B cell (primary cell): ENCODE data around the gene PLEKHG4. TPM values are rescaled to one million over a fixed set of nuclear protein-coding genes. Genes with fewer than 3 reads are reported as not detected.

ENCODE experiments used
- ATAC-seq: fragments of 200-7000 bp; cut with Tn5 transposase; one replicate; pipeline ENCODE4 v1.10.0; 2021; ENCODE audit warnings: low read depth, mild to moderate bottlenecking, moderate number of reproducible peaks, moderate library complexity
- CTCF ChIA-PET: fragments of 350-600 bp; sonication (Branson Sonifier 250); formaldehyde crosslinking; loops from one replicate; lab custom pipeline; 2021; ENCODE audit warnings: antibody characterized with exemption, inconsistent platforms; lab: Charles Lee
- POLR2A ChIA-PET: fragments of 350-600 bp; sonication (Branson Sonifier 250); formaldehyde crosslinking; loops from one replicate; lab custom pipeline; 2021; ENCODE audit warnings: antibody characterized with exemption; lab: Charles Lee
- DNase-seq: peaks from one replicate; pipeline ENCODE4 v3.0.0; 2013
- H2AFZ ChIP-seq: 2 replicates; pipeline ENCODE4 v1.6.1; 2012; ENCODE audit warnings: mild to moderate bottlenecking, low read depth, low read length; ENCODE audit not compliant: insufficient read depth, poor library complexity, severe bottlenecking
- H3K27ac ChIP-seq, 2 donors: 1 replicate in 1 of 2; 2 replicates in 1 of 2; pipeline ENCODE4 v1.5.1; 2012 to 2013; ENCODE audit warnings: low read length in 2 of 2, mild to moderate bottlenecking in 2 of 2, moderate library complexity in 1 of 2
- H3K27me3 ChIP-seq, 4 experiments: fragments of 200-600 bp in 1 of 4; sonication (generic) in 1 of 4; replicated peaks in 1 of 4; 1 replicate in 2 of 4; 2 replicates in 2 of 4; pipeline versions ENCODE4 v1.6.1 to v1.7.0; 2013 to 2016; ENCODE audit warnings: low read length in 3 of 4, mild to moderate bottlenecking in 2 of 4, mixed read lengths in 1 of 4, moderate library complexity in 1 of 4; ENCODE audit not compliant: insufficient read depth in 4 of 4, control insufficient read depth in 3 of 4; ENCODE audit errors: control extremely low read depth in 1 of 4
- H3K36me3 ChIP-seq, 2 experiments: replicated peaks in 1 of 2; 1 replicate in 1 of 2; 2 replicates in 1 of 2; pipeline versions ENCODE4 v1.6.1 to v1.7.1; 2013; ENCODE audit warnings: low read length in 1 of 2; ENCODE audit not compliant: insufficient read depth in 2 of 2, control insufficient read depth in 1 of 2; ENCODE audit errors: control extremely low read depth in 1 of 2, extremely low read depth in 1 of 2
- H3K4me1 ChIP-seq, 2 donors: fragments of 200-600 bp in 1 of 2; sonication (generic) in 1 of 2; 1 replicate in 1 of 2; 2 replicates in 1 of 2; pipeline versions ENCODE4 v1.5.1 to v1.6.1; 2013 to 2017; ENCODE audit warnings: low read length in 2 of 2; ENCODE audit not compliant: control insufficient read depth in 2 of 2, insufficient read depth in 2 of 2
- H3K4me2 ChIP-seq: replicated peaks from 2 replicates; pipeline ENCODE3; 2012; ENCODE audit warnings: mild to moderate bottlenecking, low read depth, low read length; ENCODE audit not compliant: poor library complexity, severe bottlenecking
- H3K4me3 ChIP-seq, 5 experiments: fragments of 200-600 bp in 1 of 5; sonication (generic) in 1 of 5; 1 replicate in 3 of 5; 2 replicates in 2 of 5; pipeline versions ENCODE4 v1.5.1 to v1.7.0; 2011 to 2016; ENCODE audit warnings: low read length in 4 of 5, mild to moderate bottlenecking in 4 of 5, low read depth in 2 of 5, control low read depth in 1 of 5, moderate library complexity in 1 of 5; ENCODE audit not compliant: insufficient read depth in 1 of 5; ENCODE audit errors: control extremely low read depth in 1 of 5, extremely low read depth in 1 of 5
- H3K79me2 ChIP-seq: fragments of 200-600 bp; sonication (generic); one replicate; pipeline ENCODE4 v1.6.0; 2016; ENCODE audit warnings: low read length; ENCODE audit not compliant: control insufficient read depth, insufficient read depth
- H3K9ac ChIP-seq: fragments of 200-600 bp; sonication (generic); 2 replicates; pipeline ENCODE4 v1.6.1; 2017; ENCODE audit warnings: mild to moderate bottlenecking, low read length, moderate library complexity
- H3K9me3 ChIP-seq, 3 donors: one replicate each; pipeline versions ENCODE4 v1.6.1 to v1.7.1; 2013; ENCODE audit warnings: low read length in 2 of 3; ENCODE audit not compliant: control insufficient read depth in 2 of 3, insufficient read depth in 1 of 3; ENCODE audit errors: control extremely low read depth in 1 of 3
- H4K20me1 ChIP-seq: 2 replicates; pipeline ENCODE4 v1.6.0; 2012; ENCODE audit warnings: mild to moderate bottlenecking, low read length; ENCODE audit not compliant: insufficient read depth, control insufficient read depth, poor library complexity, severe bottlenecking
- H3K27ac Mint-ChIP-seq: one replicate; pipeline ENCODE4 v1.8.0; 2021; ENCODE audit warnings: mixed read lengths
- H3K27me3 Mint-ChIP-seq: one replicate; pipeline ENCODE4 v1.8.0; 2021; ENCODE audit warnings: mixed read lengths
- H3K4me1 Mint-ChIP-seq: one replicate; pipeline ENCODE4 v1.8.0; 2021; ENCODE audit warnings: mixed read lengths
- H3K4me3 Mint-ChIP-seq: one replicate; pipeline ENCODE4 v1.8.0; 2021; ENCODE audit warnings: mixed read lengths
- H3K9me3 Mint-ChIP-seq: one replicate; pipeline ENCODE4 v1.8.0; 2022; ENCODE audit warnings: mixed read lengths; ENCODE audit not compliant: insufficient read depth
- EZH2 ChIP-seq: IDR thresholded peaks from 2 replicates; pipeline ENCODE4 v1.6.1; 2012; ENCODE audit warnings: borderline replicate concordance, low read depth, mild to moderate bottlenecking, moderate library complexity, low read length; ENCODE audit not compliant: insufficient read depth, poor library complexity, severe bottlenecking
- WGBS: methylation state at CpG from one replicate; pipeline ENCODE4 v1.1.5; 2013; ENCODE audit warnings: missing lambda C conversion rate; ENCODE audit not compliant: insufficient coverage; 5-methylcytosine and 5-hydroxymethylcytosine counted together
- intact Hi-C: fragments of 100-400 bp; cut with micrococcal nuclease; formaldehyde crosslinking; loops from one replicate; pipeline ENCODE4 v1.10.0; 2022
- polyA plus RNA-seq: library from polyadenylated mRNA; depleted of rRNA; stranded (reverse); fragments of >200 nt; gene quantifications from 2 replicates; pipeline ENCODE4 v1.2.3, GENCODE V29; 2012
- total RNA-seq, 2 donors: library from RNA; stranded (reverse); fragments of 120-200 nt in 1 of 2; gene quantifications; 1 replicate in 1 of 2; 2 replicates in 1 of 2; pipeline versions ENCODE4 v1.2.3 to v1.2.4, GENCODE V29; 2013 to 2022
- TF ChIP-seq, protein P1 (sequence below): fragments of 200-600 bp; IDR thresholded peaks from one replicate; pipeline ENCODE4 v1.8.0; 2022; ENCODE audit warnings: antibody characterized with exemption, mild to moderate bottlenecking

Gene PLEKHG4
- total and polyA plus RNA-seq, 2 donors (not counting 1 experiment from before 2014, with no cell fraction given): 6.0 to 7.1 TPM

GRCh38 chr16:67317853-67318252, 38.5 kb downstream of the PLEKHG4 start:
- no peak for TF ChIP-seq EZH2
- TF ChIP-seq, protein P1, sequence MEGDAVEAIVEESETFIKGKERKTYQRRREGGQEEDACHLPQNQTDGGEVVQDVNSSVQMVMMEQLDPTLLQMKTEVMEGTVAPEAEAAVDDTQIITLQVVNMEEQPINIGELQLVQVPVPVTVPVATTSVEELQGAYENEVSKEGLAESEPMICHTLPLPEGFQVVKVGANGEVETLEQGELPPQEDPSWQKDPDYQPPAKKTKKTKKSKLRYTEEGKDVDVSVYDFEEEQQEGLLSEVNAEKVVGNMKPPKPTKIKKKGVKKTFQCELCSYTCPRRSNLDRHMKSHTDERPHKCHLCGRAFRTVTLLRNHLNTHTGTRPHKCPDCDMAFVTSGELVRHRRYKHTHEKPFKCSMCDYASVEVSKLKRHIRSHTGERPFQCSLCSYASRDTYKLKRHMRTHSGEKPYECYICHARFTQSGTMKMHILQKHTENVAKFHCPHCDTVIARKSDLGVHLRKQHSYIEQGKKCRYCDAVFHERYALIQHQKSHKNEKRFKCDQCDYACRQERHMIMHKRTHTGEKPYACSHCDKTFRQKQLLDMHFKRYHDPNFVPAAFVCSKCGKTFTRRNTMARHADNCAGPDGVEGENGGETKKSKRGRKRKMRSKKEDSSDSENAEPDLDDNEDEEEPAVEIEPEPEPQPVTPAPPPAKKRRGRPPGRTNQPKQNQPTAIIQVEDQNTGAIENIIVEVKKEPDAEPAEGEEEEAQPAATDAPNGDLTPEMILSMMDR: no peak

GRCh38 chr16:67326115-67326471, 46.8 kb downstream of the PLEKHG4 start:
- Histone ChIP-seq H3K27ac (peak overlapping the region in 1 of 2 donors; percentile 46), H2AFZ (peak overlapping the region; percentile 69)
- peaks cover 13% of the 10 kb centered on the region for H3K27me3 Mint-ChIP-seq

More at GRCh38 chr16:67317853-67318252, 38.5 kb downstream of the PLEKHG4 start:
- Mint-ChIP-seq H3K4me1 (no peaks in the 10 kb centered on the region), H3K4me3 (no peak overlapping the region), H3K27ac (no peak overlapping the region), H3K27me3 (peaks cover 16% of the 10 kb centered on the region), H3K9me3 (no peaks in the 10 kb centered on the region)
- ChIA-PET POLR2A (no interaction called here), CTCF (interaction anchor here (0.6 kb wide), 1 partner anchor 310 kb away, joined by 3 read pairs; no protein-coding TSS in a partner anchor)
- intact Hi-C loops: no loop called here
- Histone ChIP-seq H3K4me1 (no peaks in the 10 kb centered on the region), H3K9me3 (no peaks in the 10 kb centered on the region), H3K4me2 (no peak overlapping the region), H3K79me2 (no peaks in the 10 kb centered on the region), H4K20me1 (no peaks in the 10 kb centered on the region), H3K4me3 (no peak overlapping the region), H3K27me3 (no peaks in the 10 kb centered on the region), H3K27ac (no peak overlapping the region), H2AFZ (no peak overlapping the region), H3K36me3 (no peaks in the 10 kb centered on the region), H3K9ac (no peak overlapping the region)
- no peak for ATAC-seq
- no peak for DNase-seq

More at GRCh38 chr16:67326115-67326471, 46.8 kb downstream of the PLEKHG4 start:
- DNase-seq (no peak), ATAC-seq (no peak)
- no peaks in the 10 kb centered on the region for H3K79me2 ChIP-seq
- Mint-ChIP-seq H3K4me3 (peak overlapping the region; percentile 82), H3K27ac (peak overlapping the region; percentile 47), H3K4me1 (peaks cover 28% of the 10 kb centered on the region), H3K9me3 (peaks cover 2% of the 10 kb centered on the region)
- peaks cover 0 to 4% (median 0%) of the 10 kb centered on the region in 4 experiments for H3K27me3 ChIP-seq
- H3K36me3 ChIP-seq: no peaks in the 10 kb centered on the region
- H3K9ac ChIP-seq: peak overlapping the region; percentile 54
- intact Hi-C loops: no loop called here
- H4K20me1 ChIP-seq: no peaks in the 10 kb centered on the region
- peak overlapping the region; percentile 83 for H3K4me2 ChIP-seq
- TF ChIP-seq, protein P1: no peak
- TF ChIP-seq EZH2: no peak
- WGBS: 23% methylated on average over 11 of the region's 11 CpGs
- ChIA-PET POLR2A (interaction anchor here (0.7 kb wide), 1 partner anchor 48 kb away, joined by 5 read pairs; no protein-coding TSS in a partner anchor), CTCF (interaction anchor here (0.7 to 2.2 kb wide), 8 partner anchors 13 to 391 kb away, joined by 3 to 9 read pairs (median 3); no protein-coding TSS in a partner anchor)
- H3K9me3 ChIP-seq: peaks cover 0 to 4% (median 0%) of the 10 kb centered on the region in 3 donors
- H3K4me1 ChIP-seq: peaks cover 29 to 36% of the 10 kb centered on the region in 2 donors
- H3K4me3 ChIP-seq: peak overlapping the region in 4 of 5 experiments; percentile 38 to 55 (median 46)
